GM12875 (cell line): ENCODE measurements around the gene IL11.

Source experiments
- H3K4me3 ChIP-seq: one replicate; pipeline ENCODE4 v1.5.1; 2011; ENCODE audit warnings: low read depth, low read length, control low read depth
- CTCF ChIP-seq: IDR thresholded peaks from 2 replicates; pipeline ENCODE4 v1.5.1; 2011; ENCODE audit warnings: low read depth, mild to moderate bottlenecking, control low read depth, inconsistent platforms, low read length, moderate library complexity, borderline replicate concordance; ENCODE audit not compliant: insufficient read depth

The IL11 gene

GRCh38 chr19:55316646-55317045 is 53.6 kb downstream of the IL11 start:
- TF ChIP-seq CTCF = no peak
- H3K4me3 ChIP-seq = no peak overlapping the region

DNA sequence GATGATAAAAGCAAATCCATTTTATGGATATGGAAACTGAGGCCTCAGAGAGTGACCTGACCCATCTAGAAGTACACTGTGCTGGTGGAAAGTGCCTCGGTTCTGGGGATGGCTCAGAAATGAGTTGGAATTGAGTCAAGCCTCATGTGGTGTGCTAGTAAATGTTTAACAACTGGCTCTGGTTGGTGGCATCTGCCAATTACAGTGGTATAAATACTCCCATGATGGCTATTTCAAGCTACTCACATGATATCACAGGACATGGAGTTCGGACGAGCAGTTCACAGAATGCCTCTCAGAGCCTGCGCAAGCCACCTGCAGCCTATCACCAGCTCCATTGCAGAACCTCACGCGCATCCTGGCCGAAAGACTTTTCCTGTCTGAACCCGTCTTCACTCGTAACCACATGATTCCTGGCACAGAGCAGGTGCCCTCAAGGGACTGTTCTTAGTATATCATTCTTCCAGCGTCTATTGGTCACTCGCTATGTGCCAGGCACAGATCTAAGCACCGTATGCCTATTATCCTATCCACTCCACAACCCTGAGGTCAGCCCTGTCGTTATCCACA is 54.2 kb downstream of the IL11 start:
- H3K4me3 ChIP-seq = no peak overlapping the region
- no peak for TF ChIP-seq CTCF

GRCh38 chr19:55314396-55314795 is 55.9 kb downstream of the IL11 start:
- TF ChIP-seq CTCF = no peak
- no peak overlapping the region for H3K4me3 ChIP-seq
